WTC11 (cell line): ENCODE results near the gene PAWR.

ENCODE experiments used
- AR ChIP-seq: fragments of 250-450 bp; sonication (Bioruptor Pico); IDR thresholded peaks from 2 replicates; pipeline ENCODE4 v1.9.0; 2021; ENCODE audit warnings: mild to moderate bottlenecking
- ATF1 ChIP-seq: sonication (generic); formaldehyde crosslinking; IDR thresholded peaks from 2 replicates; pipeline ENCODE4 v1.8.1; 2023; ENCODE audit warnings: mild to moderate bottlenecking, moderate library complexity, missing genetic modification reagents
- ATF3 ChIP-seq: sonication (generic); formaldehyde crosslinking; conservative IDR thresholded peaks from 2 replicates; pipeline ENCODE4 v1.8.1; 2022; ENCODE audit warnings: mild to moderate bottlenecking, missing genetic modification reagents
- CREM ChIP-seq: sonication (generic); formaldehyde crosslinking; IDR thresholded peaks from 2 replicates; pipeline ENCODE4 v1.8.1; 2022; ENCODE audit warnings: mild to moderate bottlenecking, missing genetic modification reagents, moderate library complexity
- CTCF ChIP-seq: fragments of 200-600 bp; IDR thresholded peaks from 2 replicates; pipeline ENCODE4 v1.8.0; 2022; ENCODE audit warnings: antibody characterized with exemption
- FOXP1 ChIP-seq: sonication (generic); formaldehyde crosslinking; IDR thresholded peaks from 2 replicates; pipeline ENCODE4 v1.8.0; 2022; ENCODE audit warnings: missing genetic modification reagents, mild to moderate bottlenecking, moderate library complexity, borderline replicate concordance
- GABPB1 ChIP-seq: sonication (generic); formaldehyde crosslinking; IDR thresholded peaks from 2 replicates; pipeline ENCODE4 v1.8.1; 2023; ENCODE audit warnings: mild to moderate bottlenecking, missing genetic modification reagents
- NR3C1 ChIP-seq: sonication (generic); formaldehyde crosslinking; conservative IDR thresholded peaks from 2 replicates; pipeline ENCODE4 v1.8.1; 2023; ENCODE audit warnings: low read depth, mild to moderate bottlenecking, missing genetic modification reagents
- PREB ChIP-seq: sonication (generic); formaldehyde crosslinking; IDR thresholded peaks from 2 replicates; pipeline ENCODE4 v1.8.1; 2022; ENCODE audit warnings: mild to moderate bottlenecking, missing genetic modification reagents, moderate library complexity, borderline replicate concordance
- TCF7 ChIP-seq: sonication (generic); formaldehyde crosslinking; IDR thresholded peaks from 2 replicates; pipeline ENCODE4 v1.8.0; 2022; ENCODE audit warnings: mild to moderate bottlenecking, low read depth, missing genetic modification reagents, moderate library complexity
- USF2 ChIP-seq: sonication (generic); formaldehyde crosslinking; IDR thresholded peaks from 2 replicates; pipeline ENCODE4 v1.8.1; 2023; ENCODE audit warnings: mild to moderate bottlenecking, missing genetic modification reagents, moderate library complexity
- ZNF512 ChIP-seq: sonication (generic); formaldehyde crosslinking; IDR thresholded peaks from 2 replicates; pipeline ENCODE4 v1.8.1; 2022; ENCODE audit warnings: missing genetic modification reagents, borderline replicate concordance

- no peak for TF ChIP-seq NR3C1 (CRISPR knock-in tag)
- TF ChIP-seq CREM (CRISPR knock-in tag), result no peak
- no peak for TF ChIP-seq CTCF
- TF ChIP-seq AR (CRISPR knock-in tag), result no peak
- no peak for TF ChIP-seq ATF3 (CRISPR knock-in tag)
- TF ChIP-seq USF2 (CRISPR knock-in tag), result no peak
- no peak for TF ChIP-seq TCF7
- TF ChIP-seq ZNF512 (CRISPR knock-in tag), result no peak
- no peak for TF ChIP-seq ATF1
- TF ChIP-seq PREB (CRISPR knock-in tag), result no peak
- no peak for TF ChIP-seq FOXP1 (CRISPR knock-in tag)
- no peak for TF ChIP-seq GABPB1 (CRISPR knock-in tag)
Observed at GRCh38 chr12:79638490-79638889, 52.3 kb downstream of the PAWR start.
